Measurements from ENCODE around the gene PDE4A. TPM values are rescaled to one million over a fixed set of nuclear protein-coding genes. Genes with fewer than 3 reads are reported as not detected.
"Not testable (repeated sequence)": the region's sequence is repeated elsewhere in the genome, so short reads cannot be mapped to it uniquely, and the experiment has no call there.

Gene PDE4A
- total and polyA plus RNA-seq, 7 donors: 4.1 to 29.0 (median 14.4) TPM

DNA sequence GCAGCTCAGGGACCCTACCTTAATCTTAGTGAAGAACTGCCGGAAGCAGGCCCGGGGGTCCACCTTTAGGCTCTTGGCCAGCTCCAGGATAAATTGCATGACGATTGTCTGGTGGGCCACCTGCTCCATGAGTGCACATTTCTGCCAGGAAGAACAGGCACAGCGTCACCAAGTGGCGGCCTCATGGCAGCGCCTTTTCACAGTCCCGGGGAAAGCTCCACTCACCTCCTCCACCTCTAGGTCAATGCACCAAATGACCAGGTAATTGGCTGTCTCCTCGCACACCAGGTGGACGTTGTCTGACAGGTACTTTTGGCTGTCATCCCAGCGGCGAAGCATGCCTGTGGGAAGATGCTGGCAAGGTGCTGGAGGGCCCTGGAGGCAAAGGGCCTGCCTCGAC lies 25.3 kb upstream of the PDE4A start:
- Histone ChIP-seq H3K36me3 (ENCODE audit: insufficient read depth in 1 of 2, low read depth in 1 of 2) (peaks cover 4 to 63% of the 10 kb centered on the region in 2 donors), H3K4me3 (no peak overlapping the region), H3K4me1 (peaks cover 15% of the 10 kb centered on the region), H3K9me3 (no peaks in the 10 kb centered on the region), H3K27ac (no peak overlapping the region), H3K27me3 (ENCODE audit: insufficient read depth in 3 of 3, low read length in 2 of 3) (no peaks in the 10 kb centered on the region)
- 87 to 89% (median 89%) methylated on average over 12 of the region's 12 CpGs for WGBS, 3 donors
- intact Hi-C loops (cut with DNase I): loop anchor here in 1 of 2 donors (10.0 kb wide), 1 partner anchor 280 kb away; the partner anchor contains the start of genes EIF3G and P2RY11
- DNase-seq (no peak), ATAC-seq (no peak)
- TF ChIP-seq, protein P1, sequence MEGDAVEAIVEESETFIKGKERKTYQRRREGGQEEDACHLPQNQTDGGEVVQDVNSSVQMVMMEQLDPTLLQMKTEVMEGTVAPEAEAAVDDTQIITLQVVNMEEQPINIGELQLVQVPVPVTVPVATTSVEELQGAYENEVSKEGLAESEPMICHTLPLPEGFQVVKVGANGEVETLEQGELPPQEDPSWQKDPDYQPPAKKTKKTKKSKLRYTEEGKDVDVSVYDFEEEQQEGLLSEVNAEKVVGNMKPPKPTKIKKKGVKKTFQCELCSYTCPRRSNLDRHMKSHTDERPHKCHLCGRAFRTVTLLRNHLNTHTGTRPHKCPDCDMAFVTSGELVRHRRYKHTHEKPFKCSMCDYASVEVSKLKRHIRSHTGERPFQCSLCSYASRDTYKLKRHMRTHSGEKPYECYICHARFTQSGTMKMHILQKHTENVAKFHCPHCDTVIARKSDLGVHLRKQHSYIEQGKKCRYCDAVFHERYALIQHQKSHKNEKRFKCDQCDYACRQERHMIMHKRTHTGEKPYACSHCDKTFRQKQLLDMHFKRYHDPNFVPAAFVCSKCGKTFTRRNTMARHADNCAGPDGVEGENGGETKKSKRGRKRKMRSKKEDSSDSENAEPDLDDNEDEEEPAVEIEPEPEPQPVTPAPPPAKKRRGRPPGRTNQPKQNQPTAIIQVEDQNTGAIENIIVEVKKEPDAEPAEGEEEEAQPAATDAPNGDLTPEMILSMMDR (IDR thresholded peaks at IDR 0.05): no peak

DNA sequence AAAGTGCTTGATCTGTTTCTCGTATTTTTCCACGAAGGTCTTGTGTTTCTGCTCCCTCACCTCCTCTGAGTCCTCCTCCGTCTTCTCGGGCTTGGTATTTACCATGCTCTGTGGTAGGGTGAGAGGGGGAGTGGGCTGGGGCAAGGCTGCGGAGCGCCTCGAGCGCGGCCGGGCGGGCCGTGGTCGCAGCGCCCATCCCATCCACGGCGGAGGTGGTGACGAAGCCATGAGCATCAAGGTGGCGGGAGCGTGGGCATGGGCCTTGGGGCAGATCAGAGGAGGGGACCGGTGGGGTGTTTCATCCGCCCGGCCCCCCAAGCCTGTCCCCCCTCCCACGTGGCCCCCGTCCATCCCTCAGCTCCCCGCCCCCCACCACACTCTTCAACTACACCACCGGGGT lies 24.9 kb upstream of the PDE4A start:
- no peak for DNase-seq
- intact Hi-C loops (cut with DNase I): loop anchor here in 1 of 2 donors (10.0 kb wide), 1 partner anchor 281 kb away; the partner anchor contains the start of genes EIF3G and P2RY11
- H3K27me3 ChIP-seq (ENCODE audit: insufficient read depth in 3 of 3, low read length in 2 of 3): no peaks in the 10 kb centered on the region
- no peak for ATAC-seq
- H3K36me3 ChIP-seq (ENCODE audit: insufficient read depth in 1 of 2, low read depth in 1 of 2): peaks cover 4 to 63% of the 10 kb centered on the region in 2 donors
- H3K27ac ChIP-seq: no peak overlapping the region
- H3K4me3 ChIP-seq: no peak overlapping the region
- no peaks in the 10 kb centered on the region for H3K9me3 ChIP-seq
- TF ChIP-seq, protein P1 (IDR thresholded peaks at IDR 0.05): no peak
- H3K4me1 ChIP-seq: peaks cover 20% of the 10 kb centered on the region
- 91 to 94% (median 92%) methylated on average over 23 to 26 of the region's 26 CpGs for WGBS, 3 donors

DNA sequence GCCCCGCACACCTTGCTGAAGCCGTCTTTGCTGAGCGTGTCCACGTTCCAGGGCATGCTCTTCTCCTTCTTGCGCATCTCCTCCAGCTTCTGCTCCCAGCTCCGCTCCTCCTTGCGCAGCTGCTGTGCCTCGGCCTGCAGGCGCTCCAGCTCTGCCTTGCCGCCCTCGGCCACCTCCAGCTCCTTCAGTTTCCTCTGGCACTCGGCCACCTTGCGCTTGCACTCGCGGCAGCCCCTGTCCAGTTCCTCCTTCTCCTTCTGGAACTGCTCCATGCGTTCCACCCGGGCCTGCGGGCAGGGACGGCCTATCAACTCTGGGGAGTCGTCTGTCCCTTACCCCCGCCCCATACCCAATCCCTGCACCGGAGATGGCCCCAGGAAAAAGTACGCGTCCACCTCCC lies 24.4 kb upstream of the PDE4A start:
- intact Hi-C loops (cut with DNase I): loop anchor here in 1 of 2 donors (10.0 kb wide), 1 partner anchor 281 kb away; the partner anchor contains the start of genes EIF3G and P2RY11
- H3K36me3 ChIP-seq (ENCODE audit: insufficient read depth in 1 of 2, low read depth in 1 of 2): peaks cover 4 to 58% of the 10 kb centered on the region in 2 donors
- no peaks in the 10 kb centered on the region for H3K9me3 ChIP-seq
- no peak overlapping the region for H3K4me3 ChIP-seq
- no peaks in the 10 kb centered on the region for H3K27me3 ChIP-seq (ENCODE audit: insufficient read depth in 3 of 3, low read length in 2 of 3)
- DNase-seq: no peak
- 67 to 70% (median 68%) methylated on average over 22 to 24 of the region's 24 CpGs for WGBS, 3 donors
- H3K4me1 ChIP-seq: peaks cover 25% of the 10 kb centered on the region
- no peak for ATAC-seq
- TF ChIP-seq, protein P1 (IDR thresholded peaks at IDR 0.05): no peak
- no peak overlapping the region for H3K27ac ChIP-seq

DNA sequence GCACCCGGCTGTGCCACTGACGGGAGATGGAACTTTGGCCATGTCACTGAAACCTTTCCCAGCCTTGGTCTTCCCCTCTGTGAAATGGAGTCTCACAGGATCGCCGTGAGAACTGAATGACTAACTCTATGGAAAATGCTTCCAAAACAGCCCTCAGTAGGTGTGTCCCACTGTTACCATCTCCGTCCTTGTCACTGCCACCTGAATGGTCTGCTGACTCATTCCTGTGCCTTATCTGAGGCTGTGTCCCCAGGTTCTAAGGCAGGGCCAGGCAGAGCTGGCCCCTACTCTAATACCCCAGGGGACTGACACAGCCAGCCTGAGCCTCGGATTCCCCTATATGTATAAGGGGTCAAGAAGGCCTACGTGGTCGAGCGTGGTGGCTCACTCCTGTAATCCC lies 21.5 kb upstream of the PDE4A start:
- TF ChIP-seq, protein P1 (IDR thresholded peaks at IDR 0.05): no peak
- intact Hi-C loops (cut with DNase I): loop anchor here in 1 of 2 donors (10.0 kb wide), 1 partner anchor 284 kb away; the partner anchor contains the start of genes EIF3G and P2RY11
- H3K36me3 ChIP-seq (ENCODE audit: insufficient read depth in 1 of 2, low read depth in 1 of 2): peaks cover 0 to 29% of the 10 kb centered on the region in 2 donors
- 63 to 81% (median 72%) methylated on average over 9 of the region's 9 CpGs for WGBS, 3 donors
- DNase-seq: no peak
- no peak overlapping the region for H3K4me3 ChIP-seq
- H3K27ac ChIP-seq: peak overlapping the region; percentile 88
- no peak for ATAC-seq
- H3K4me1 ChIP-seq: peaks cover 39% of the 10 kb centered on the region
- H3K27me3 ChIP-seq (ENCODE audit: insufficient read depth in 3 of 3, low read length in 2 of 3): no peaks in the 10 kb centered on the region
- no peaks in the 10 kb centered on the region for H3K9me3 ChIP-seq

DNA sequence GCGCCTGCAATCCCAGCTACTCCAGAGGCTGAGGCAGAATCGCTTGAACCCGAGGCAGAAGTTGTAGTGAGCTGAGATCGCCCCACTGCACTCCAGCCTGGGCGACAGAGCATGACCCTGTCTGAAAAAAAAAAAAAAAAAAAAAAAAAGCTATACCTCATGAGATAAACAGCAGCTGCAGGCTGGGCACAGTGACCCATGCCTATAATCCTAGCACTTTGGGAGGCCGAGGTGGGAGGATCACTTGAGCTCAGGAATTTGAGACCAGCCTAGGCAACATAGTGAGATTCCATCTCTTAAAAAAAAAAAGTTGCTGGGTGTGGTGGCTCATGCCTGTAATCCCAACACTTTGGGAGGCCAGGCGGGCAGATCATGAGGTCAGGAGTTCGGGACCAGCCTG lies 21.0 kb upstream of the PDE4A start:
- not testable (repeated sequence) for DNase-seq; H3K27me3 ChIP-seq (ENCODE audit: insufficient read depth in 3 of 3, low read length in 2 of 3); ATAC-seq; H3K9me3 ChIP-seq
- H3K4me3 ChIP-seq: peak overlapping the region; percentile 84
- H3K4me1 ChIP-seq: peaks cover 39% of the 10 kb centered on the region
- intact Hi-C loops (cut with DNase I): loop anchor here in 1 of 2 donors (10.0 kb wide), 1 partner anchor 285 kb away; the partner anchor contains the start of genes EIF3G and P2RY11
- peak overlapping the region; percentile 88 for H3K27ac ChIP-seq
- H3K36me3 ChIP-seq (ENCODE audit: insufficient read depth in 1 of 2, low read depth in 1 of 2): peaks cover 0 to 24% of the 10 kb centered on the region in 2 donors
- WGBS, 3 donors: 76 to 81% (median 76%) methylated on average over 8 of the region's 8 CpGs

Measured in psoas muscle (tissue), 8 donors.